ENCODE data around the gene NKAPD1. TPM values are rescaled to one million over a fixed set of nuclear protein-coding genes. Genes with fewer than 3 reads are reported as not detected.
A peak's percentile ranks its signal among the peaks of the same experiment; 100 is the strongest.

The NKAPD1 gene
- total and polyA plus RNA-seq, 9 of the 15 experiments (the other 6 are each of a cell fraction or from before 2014, with no cell fraction given), result 14.1 to 73.5 (median 29.3) TPM

DNA sequence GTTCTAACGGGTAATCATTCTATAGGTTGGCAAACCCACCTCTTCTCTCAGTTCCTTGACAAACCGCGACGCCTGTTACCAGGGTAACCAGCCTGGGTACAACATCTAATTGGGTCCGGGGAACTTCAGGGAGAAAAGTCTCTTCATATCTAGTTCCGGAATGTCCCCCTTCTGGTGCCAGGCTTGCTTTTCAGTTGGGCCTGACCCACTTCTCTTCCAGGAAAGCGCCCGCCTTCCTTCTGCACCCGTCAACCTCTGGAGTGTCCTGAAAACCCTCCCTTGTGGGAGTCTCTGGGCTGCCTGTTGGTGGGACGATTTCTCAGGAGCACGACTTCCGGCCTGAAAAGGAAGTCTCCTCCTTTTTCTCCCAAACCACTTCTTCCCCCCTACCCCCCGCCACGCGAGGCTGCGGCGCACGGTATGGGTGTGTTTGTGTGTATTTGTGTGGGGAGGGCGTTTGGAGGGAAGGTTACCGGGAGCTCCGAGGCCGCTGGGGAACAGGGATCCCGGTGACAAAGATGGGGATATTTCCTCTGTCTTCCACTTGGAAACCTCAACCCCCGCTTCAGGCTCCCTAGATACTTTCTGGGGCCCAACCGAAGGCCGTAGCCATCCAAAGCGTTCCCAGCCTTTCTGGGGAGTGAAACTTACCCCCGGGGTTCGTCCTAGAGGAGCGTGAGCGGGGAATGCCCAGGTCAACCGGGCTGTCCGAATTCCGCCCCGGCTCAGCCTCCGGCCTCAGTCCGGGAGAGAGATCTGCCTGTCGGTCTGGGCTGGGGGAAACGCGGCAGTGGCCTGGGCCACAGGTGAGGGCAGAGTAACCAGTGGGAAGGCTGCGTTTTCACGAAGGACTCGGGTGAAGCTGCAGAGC is at the start of gene NKAPD1, which contains the start of gene PIH1D2 (continued):
- TF ChIP-seq TOE1 (IDR thresholded peaks at IDR 0.05; ENCODE audit: borderline replicate concordance), result peak; percentile 92
- TF ChIP-seq TOE1 (CRISPR knock-in tag; IDR thresholded peaks at IDR 0.05; ENCODE audit: borderline replicate concordance, low read depth), result no peak
- no peak for TF ChIP-seq ZSCAN32 (CRISPR knock-in tag; IDR thresholded peaks at IDR 0.05)
- peak; percentile 84 for TF ChIP-seq CTBP1 (IDR thresholded peaks at IDR 0.05; ENCODE audit: borderline replicate concordance)
- TF ChIP-seq CBX3 (IDR thresholded peaks at IDR 0.05; ENCODE audit: borderline replicate concordance in 1 of 2, low read length in 2 of 2), result peak in 1 of 2 experiments; percentile 51; a peak in 1 of 3 replicates
- TF ChIP-seq ATF7 (IDR thresholded peaks at IDR 0.05), result peak; percentile 88
- TF ChIP-seq KDM4B (IDR thresholded peaks at IDR 0.05; ENCODE audit: borderline replicate concordance in 2 of 2, low read depth in 1 of 2), result peak in 1 of 2 experiments; percentile 89; a peak in 1 of 4 replicates
- TF ChIP-seq SMAD2 (IDR thresholded peaks at IDR 0.05; ENCODE audit: low read depth, low read length), result no peak
- TF ChIP-seq, protein P1, sequence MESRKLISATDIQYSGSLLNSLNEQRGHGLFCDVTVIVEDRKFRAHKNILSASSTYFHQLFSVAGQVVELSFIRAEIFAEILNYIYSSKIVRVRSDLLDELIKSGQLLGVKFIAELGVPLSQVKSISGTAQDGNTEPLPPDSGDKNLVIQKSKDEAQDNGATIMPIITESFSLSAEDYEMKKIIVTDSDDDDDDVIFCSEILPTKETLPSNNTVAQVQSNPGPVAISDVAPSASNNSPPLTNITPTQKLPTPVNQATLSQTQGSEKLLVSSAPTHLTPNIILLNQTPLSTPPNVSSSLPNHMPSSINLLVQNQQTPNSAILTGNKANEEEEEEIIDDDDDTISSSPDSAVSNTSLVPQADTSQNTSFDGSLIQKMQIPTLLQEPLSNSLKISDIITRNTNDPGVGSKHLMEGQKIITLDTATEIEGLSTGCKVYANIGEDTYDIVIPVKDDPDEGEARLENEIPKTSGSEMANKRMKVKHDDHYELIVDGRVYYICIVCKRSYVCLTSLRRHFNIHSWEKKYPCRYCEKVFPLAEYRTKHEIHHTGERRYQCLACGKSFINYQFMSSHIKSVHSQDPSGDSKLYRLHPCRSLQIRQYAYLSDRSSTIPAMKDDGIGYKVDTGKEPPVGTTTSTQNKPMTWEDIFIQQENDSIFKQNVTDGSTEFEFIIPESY (CRISPR knock-in tag; IDR thresholded peaks at IDR 0.05), result 0 out of 2 replicates have a peak, but pooled peaks have one; percentile 44
- TF ChIP-seq, protein P2, sequence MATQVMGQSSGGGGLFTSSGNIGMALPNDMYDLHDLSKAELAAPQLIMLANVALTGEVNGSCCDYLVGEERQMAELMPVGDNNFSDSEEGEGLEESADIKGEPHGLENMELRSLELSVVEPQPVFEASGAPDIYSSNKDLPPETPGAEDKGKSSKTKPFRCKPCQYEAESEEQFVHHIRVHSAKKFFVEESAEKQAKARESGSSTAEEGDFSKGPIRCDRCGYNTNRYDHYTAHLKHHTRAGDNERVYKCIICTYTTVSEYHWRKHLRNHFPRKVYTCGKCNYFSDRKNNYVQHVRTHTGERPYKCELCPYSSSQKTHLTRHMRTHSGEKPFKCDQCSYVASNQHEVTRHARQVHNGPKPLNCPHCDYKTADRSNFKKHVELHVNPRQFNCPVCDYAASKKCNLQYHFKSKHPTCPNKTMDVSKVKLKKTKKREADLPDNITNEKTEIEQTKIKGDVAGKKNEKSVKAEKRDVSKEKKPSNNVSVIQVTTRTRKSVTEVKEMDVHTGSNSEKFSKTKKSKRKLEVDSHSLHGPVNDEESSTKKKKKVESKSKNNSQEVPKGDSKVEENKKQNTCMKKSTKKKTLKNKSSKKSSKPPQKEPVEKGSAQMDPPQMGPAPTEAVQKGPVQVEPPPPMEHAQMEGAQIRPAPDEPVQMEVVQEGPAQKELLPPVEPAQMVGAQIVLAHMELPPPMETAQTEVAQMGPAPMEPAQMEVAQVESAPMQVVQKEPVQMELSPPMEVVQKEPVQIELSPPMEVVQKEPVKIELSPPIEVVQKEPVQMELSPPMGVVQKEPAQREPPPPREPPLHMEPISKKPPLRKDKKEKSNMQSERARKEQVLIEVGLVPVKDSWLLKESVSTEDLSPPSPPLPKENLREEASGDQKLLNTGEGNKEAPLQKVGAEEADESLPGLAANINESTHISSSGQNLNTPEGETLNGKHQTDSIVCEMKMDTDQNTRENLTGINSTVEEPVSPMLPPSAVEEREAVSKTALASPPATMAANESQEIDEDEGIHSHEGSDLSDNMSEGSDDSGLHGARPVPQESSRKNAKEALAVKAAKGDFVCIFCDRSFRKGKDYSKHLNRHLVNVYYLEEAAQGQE (IDR thresholded peaks at IDR 0.05; ENCODE audit: borderline replicate concordance), result no peak
- TF ChIP-seq, protein P2 (CRISPR knock-in tag; IDR thresholded peaks at IDR 0.05; ENCODE audit: low read depth), result 0 out of 2 replicates have a peak, but pooled peaks have one; percentile 47
- TF ChIP-seq, protein P3, sequence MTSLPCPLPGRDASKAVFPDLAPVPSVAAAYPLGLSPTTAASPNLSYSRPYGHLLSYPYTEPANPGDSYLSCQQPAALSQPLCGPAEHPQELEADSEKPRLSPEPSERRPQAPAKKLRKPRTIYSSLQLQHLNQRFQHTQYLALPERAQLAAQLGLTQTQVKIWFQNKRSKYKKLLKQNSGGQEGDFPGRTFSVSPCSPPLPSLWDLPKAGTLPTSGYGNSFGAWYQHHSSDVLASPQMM (CRISPR knock-in tag; IDR thresholded peaks at IDR 0.05), result no peak
- TF ChIP-seq CHD4 (IDR thresholded peaks at IDR 0.05; ENCODE audit: insufficient read depth, insufficient replicate concordance, low read depth, low read length, poor library complexity, severe bottlenecking), result no peak
- TF ChIP-seq ZNF551 (CRISPR knock-in tag; IDR thresholded peaks at IDR 0.05), result no peak
